Measurements from ENCODE around the gene LZTR1.

DNA sequence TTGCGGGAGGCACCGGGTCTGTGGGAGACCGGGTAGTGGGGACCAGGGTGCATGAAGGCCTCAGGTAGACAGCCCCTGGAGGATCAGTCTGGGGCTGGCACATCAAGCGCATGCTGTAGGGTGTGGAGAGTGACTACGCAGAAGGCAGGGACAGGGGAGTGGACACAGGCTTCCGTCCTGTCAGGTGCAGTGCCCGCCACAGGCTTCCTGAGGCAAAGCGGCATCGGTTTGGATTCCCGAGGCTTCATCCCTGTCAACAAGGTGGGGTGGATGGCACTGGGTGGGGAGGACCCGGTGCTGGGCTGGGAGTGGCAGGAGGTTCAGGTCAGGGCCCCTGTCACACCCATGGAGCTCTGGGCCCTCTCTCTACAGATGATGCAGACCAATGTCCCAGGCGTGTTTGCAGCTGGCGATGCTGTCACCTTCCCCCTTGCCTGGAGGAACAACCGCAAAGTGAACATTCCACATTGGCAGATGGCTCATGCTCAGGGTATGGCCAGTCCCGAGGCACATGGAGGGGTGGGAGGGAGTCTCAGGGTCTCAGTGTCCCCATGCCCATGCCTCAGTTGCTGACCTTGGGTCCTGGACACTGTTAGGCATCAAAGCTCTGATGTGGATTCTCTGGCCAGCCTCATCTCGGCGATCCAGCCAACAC lies 4.5 kb upstream of the LZTR1 start:
- TF ChIP-seq POLR2A (IDR thresholded peaks at IDR 0.05) = no peak
- no peak for TF ChIP-seq CTCF (IDR thresholded peaks at IDR 0.05)

All from sigmoid colon (tissue), 3 donors.